Lower lobe of right lung (tissue), 2 donors: Measurements from ENCODE around the gene FAM234A. TPM values are rescaled to one million over a fixed set of nuclear protein-coding genes. Genes with fewer than 3 reads are reported as not detected.

Source experiments
- ATAC-seq, 2 donors: fragments of 200-7000 bp; cut with Tn5 transposase; one replicate each; pipeline ENCODE4 v1.9.1; 2020 to 2022; ENCODE audit warnings: mild to moderate bottlenecking in 2 of 2, moderate library complexity in 2 of 2
- DNase-seq: peaks from one replicate; pipeline ENCODE4 v3.0.0-alpha.2; 2020
- H3K27ac ChIP-seq: fragments of 200-600 bp; one replicate; pipeline ENCODE4 v1.8.0; 2022
- H3K27me3 ChIP-seq: fragments of 200-600 bp; one replicate; pipeline ENCODE4 v1.8.0; 2022; ENCODE audit warnings: low read depth
- H3K36me3 ChIP-seq: fragments of 200-600 bp; one replicate; pipeline ENCODE4 v1.8.0; 2022; ENCODE audit warnings: mild to moderate bottlenecking
- H3K4me1 ChIP-seq: fragments of 200-600 bp; one replicate; pipeline ENCODE4 v1.8.0; 2022
- H3K4me3 ChIP-seq: fragments of 200-600 bp; one replicate; pipeline ENCODE4 v1.8.0; 2022; ENCODE audit warnings: mild to moderate bottlenecking
- H3K9me3 ChIP-seq: fragments of 200-600 bp; one replicate; pipeline ENCODE4 v1.8.0; 2022
- intact Hi-C: fragments of 100-400 bp; cut with DNase I; formaldehyde crosslinking; loops from one replicate; pipeline ENCODE4 v1.11.0; 2022
- total RNA-seq: library from RNA; stranded (reverse); fragmentation: NEBNext Ultra II Directional; extraction: Animal tissue kit (Norgen Biotek cat#: 25700); gene quantifications from one replicate; pipeline ENCODE4 v1.2.1, GENCODE V29; 2021
- TF ChIP-seq, protein P1 (sequence below): fragments of 200-600 bp; IDR thresholded peaks from one replicate; pipeline ENCODE4 v1.8.0; 2022; ENCODE audit warnings: antibody characterized with exemption, mild to moderate bottlenecking
- donor health status: DM: no; HTN: yes; CAD: no; lungs with severe emphysema.

The FAM234A gene
- total RNA-seq, 1 donor from 2014 or later = 51.7 TPM

GRCh38 chr16:293043-293775 lies 58.6 kb downstream of the FAM234A start:
- H3K4me1 ChIP-seq = no peaks in the 10 kb centered on the region
- TF ChIP-seq, protein P1, sequence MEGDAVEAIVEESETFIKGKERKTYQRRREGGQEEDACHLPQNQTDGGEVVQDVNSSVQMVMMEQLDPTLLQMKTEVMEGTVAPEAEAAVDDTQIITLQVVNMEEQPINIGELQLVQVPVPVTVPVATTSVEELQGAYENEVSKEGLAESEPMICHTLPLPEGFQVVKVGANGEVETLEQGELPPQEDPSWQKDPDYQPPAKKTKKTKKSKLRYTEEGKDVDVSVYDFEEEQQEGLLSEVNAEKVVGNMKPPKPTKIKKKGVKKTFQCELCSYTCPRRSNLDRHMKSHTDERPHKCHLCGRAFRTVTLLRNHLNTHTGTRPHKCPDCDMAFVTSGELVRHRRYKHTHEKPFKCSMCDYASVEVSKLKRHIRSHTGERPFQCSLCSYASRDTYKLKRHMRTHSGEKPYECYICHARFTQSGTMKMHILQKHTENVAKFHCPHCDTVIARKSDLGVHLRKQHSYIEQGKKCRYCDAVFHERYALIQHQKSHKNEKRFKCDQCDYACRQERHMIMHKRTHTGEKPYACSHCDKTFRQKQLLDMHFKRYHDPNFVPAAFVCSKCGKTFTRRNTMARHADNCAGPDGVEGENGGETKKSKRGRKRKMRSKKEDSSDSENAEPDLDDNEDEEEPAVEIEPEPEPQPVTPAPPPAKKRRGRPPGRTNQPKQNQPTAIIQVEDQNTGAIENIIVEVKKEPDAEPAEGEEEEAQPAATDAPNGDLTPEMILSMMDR = no peak
- no peak overlapping the region for H3K27ac ChIP-seq
- DNase-seq (no peak), ATAC-seq (no peak)
- intact Hi-C loops = no loop called here
- H3K36me3 ChIP-seq = peaks cover 75% of the 10 kb centered on the region
- H3K4me3 ChIP-seq = no peak overlapping the region
- no peaks in the 10 kb centered on the region for H3K9me3 ChIP-seq
- H3K27me3 ChIP-seq = no peaks in the 10 kb centered on the region

- Histone ChIP-seq H3K27me3 (no peaks in the 10 kb centered on the region), H3K9me3 (no peaks in the 10 kb centered on the region), H3K4me1 (no peaks in the 10 kb centered on the region), H3K36me3 (peaks cover 53% of the 10 kb centered on the region), H3K27ac (no peak overlapping the region), H3K4me3 (no peak overlapping the region)
- ATAC-seq (no peak), DNase-seq (no peak)
- TF ChIP-seq, protein P1 = no peak
- intact Hi-C loops = no loop called here
Observed at GRCh38 chr16:296276-296675, 61.7 kb downstream of the FAM234A start.

- H3K27ac ChIP-seq = no peak overlapping the region
- DNase-seq (no peak), ATAC-seq (no peak)
- H3K9me3 ChIP-seq = no peaks in the 10 kb centered on the region
- TF ChIP-seq, protein P1 = no peak
- H3K27me3 ChIP-seq = no peaks in the 10 kb centered on the region
- peaks cover 50% of the 10 kb centered on the region for H3K36me3 ChIP-seq
- no peaks in the 10 kb centered on the region for H3K4me1 ChIP-seq
- intact Hi-C loops = no loop called here
- no peak overlapping the region for H3K4me3 ChIP-seq
Observed at GRCh38 chr16:296806-297510, 62.3 kb downstream of the FAM234A start.

- peaks cover 50% of the 10 kb centered on the region for H3K36me3 ChIP-seq
- DNase-seq (no peak), ATAC-seq (no peak)
- H3K4me3 ChIP-seq = no peak overlapping the region
- intact Hi-C loops = no loop called here
- H3K9me3 ChIP-seq = no peaks in the 10 kb centered on the region
- no peaks in the 10 kb centered on the region for H3K27me3 ChIP-seq
- no peaks in the 10 kb centered on the region for H3K4me1 ChIP-seq
- no peak overlapping the region for H3K27ac ChIP-seq
- TF ChIP-seq, protein P1 = no peak
Observed at GRCh38 chr16:297832-298231, 63.2 kb downstream of the FAM234A start.

DNA sequence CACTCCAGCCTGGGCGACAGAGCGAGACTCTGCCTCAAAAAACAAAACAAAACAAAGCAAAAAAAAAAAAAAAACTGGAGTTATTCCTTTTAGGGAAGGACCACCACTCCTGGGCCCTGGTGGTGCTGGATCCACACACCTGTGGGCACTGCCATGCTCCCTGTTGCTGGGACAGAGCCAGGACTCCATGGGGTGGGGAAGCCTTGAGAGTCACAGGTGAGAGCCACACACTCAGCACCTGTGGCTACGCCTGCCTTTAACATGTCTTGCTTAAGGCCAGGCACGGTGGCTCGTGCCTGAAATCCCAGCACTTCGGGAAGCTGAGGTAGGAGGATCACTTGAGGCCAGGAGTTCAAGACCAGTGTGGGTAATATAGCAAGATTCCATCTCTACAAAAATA lies 66.6 kb downstream of the FAM234A start:
- intact Hi-C loops = no loop called here
- TF ChIP-seq, protein P1 = no peak
- H3K4me1 ChIP-seq = no peaks in the 10 kb centered on the region
- H3K9me3 ChIP-seq = no peaks in the 10 kb centered on the region
- H3K27ac ChIP-seq = no peak overlapping the region
- no peaks in the 10 kb centered on the region for H3K27me3 ChIP-seq
- H3K36me3 ChIP-seq = peaks cover 60% of the 10 kb centered on the region
- no peak overlapping the region for H3K4me3 ChIP-seq
- DNase-seq (no peak), ATAC-seq (no peak)
